HG02642 (cell line): ENCODE data around the gene PSME3IP1.
A peak's percentile ranks its signal among the peaks of the same experiment; 100 is the strongest.

ENCODE experiments used
- ATAC-seq: cut with Tn5 transposase; IDR thresholded peaks from one replicate; pipeline ENCODE4 v1.9.1; 2021; ENCODE audit warnings: mild to moderate bottlenecking; ENCODE audit not compliant: unreplicated experiment, poor library complexity

PSME3IP1 gene

GRCh38 chr16:57146735-57147134 lies 39.1 kb downstream of the PSME3IP1 start:
- ATAC-seq: no peak

- ATAC-seq: no peak
Measured at GRCh38 chr16:57146040-57146647, 39.7 kb downstream of the PSME3IP1 start.

DNA sequence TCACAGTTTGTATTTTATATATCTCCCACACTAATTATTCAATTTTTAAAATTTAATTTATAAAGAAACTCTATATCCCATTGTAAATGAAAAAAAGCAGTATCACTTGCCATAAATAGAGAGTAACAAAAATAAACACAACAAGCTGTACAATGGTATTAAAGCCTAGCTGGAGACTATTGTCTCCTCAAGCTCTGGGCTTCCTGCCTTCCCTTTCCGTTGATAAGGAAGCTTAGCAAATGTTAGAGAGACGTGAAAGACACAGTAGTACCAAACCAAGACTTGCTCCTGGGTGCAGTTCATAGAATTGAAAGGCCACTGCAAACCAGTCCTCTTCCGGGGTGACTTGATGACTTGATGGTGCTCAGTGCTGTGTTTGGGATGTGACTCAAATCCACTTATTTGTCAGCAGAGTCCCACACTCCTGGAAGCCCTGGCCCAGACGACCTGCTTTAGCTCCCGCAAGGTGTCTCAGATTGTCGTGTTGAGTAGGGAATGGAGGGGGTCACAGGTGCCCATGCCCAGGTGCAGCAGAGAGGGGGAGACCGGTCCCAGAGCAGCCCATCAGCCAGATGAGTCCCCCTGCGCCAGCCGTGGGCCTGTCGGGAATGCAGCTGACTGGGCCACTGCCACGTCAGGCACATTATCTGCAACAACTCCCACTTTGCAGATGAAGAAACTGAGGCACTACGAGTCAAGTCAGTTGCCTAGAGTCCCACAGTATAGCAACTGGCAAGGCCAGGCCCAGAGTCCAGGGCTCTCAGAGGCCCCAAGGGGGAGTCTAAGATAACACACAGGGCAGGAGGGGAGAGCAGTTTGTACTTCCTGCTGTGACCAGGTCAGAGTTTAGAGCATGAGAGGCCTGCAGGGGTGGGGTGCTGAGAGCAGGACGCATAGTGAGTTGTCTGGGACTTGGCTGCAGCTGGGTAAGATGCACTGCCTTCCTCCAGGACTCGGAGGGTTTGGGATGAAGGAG lies 40.5 kb downstream of the PSME3IP1 start:
- no peak for ATAC-seq

DNA sequence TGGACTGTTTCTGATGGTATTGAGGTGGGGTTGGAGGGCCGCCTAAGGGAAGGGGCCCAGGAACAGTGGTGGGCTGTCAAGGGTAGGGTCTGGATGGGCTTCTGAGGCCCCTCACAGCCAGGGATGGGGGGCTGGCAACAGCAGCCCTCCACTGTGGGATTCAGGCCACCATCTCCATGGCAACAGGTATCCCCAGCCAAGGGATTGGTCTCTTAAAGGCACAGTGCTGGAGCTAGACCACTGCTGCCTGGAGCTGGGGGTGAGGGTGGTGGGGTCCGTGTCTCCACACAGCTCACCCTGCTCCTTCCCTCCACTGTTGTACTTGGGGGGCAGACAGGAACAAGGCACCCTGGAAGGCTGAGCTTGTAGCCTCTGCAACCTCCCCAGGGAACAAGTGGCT lies 41.8 kb downstream of the PSME3IP1 start:
- no peak for ATAC-seq

- no peak for ATAC-seq
Measured at GRCh38 chr16:57143149-57143921, 42.5 kb downstream of the PSME3IP1 start.

DNA sequence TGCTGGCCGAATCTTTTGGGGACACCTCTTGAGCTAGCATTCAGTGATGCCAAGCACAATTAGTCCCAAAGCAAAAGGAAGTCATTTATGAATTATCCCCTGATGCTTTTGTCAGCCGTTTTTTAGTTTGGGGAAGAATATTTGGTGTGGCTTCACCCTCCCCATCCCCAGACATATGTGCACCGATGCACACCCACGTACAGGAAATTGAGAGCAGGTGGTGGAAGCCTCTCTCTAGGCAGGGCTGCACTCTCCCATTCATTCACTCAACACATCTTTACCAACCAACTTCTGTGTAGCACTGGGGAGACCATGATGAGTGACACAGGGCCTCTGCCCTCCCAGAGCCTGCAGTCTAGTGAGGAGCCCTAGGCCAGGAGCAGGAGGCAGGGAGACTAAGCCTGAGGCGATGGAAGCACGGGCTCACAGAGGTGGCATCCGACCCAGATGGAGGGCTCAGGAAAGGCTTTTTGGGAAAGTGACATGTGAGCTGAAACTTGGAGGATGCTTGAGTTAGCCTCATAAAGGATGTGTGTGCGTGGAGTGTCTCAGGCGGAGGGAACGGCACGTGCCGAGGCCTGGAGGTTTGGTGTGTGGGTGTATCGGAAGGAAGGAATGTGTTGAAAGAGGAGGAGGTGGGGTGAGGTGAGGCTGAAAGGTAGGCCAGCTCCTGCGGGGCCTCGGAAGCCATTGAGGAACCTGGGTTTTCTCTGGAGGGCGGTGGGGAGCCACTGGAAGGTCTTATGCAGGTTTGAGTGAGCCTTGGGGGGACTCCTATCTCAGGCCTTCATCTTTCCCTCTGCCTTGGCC lies 43.8 kb downstream of the PSME3IP1 start:
- ATAC-seq: peak; percentile 63

DNA sequence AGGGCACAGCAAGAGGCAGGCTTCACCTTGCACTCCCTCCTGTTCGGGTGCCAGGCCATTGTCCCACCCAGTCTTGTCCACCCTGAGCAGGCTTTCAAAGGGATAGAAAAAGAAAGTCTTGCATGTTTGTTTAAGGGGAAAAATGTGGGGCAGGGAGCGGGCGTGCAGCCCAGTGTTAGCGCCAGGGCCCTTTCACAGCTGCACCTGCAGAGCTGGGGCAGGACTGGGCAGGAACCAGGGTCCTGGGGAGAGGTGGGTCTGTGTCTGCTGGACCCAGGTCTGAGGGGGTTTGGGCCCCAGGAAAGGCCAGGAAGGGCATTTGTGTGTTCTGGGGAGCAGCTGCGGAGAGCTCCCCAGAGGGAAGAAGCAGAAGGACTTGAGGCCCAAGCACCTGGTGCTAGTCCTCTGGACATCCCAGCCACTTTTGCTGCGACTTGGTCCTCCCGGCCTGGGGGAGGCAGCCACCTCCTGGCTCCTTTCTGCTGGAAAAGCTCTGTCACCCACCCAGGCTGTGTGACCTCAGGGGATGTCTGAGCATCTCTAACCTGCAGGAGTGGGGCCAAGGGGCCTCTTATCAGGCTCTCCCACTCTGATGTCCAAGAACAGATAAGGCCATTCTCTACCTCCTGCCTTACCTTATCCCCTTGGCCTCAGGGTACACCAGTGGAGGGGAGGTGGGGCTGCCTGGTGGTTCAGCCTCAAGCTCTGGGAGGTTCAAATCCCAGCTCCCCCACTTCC lies 44.7 kb downstream of the PSME3IP1 start:
- ATAC-seq: no peak

DNA sequence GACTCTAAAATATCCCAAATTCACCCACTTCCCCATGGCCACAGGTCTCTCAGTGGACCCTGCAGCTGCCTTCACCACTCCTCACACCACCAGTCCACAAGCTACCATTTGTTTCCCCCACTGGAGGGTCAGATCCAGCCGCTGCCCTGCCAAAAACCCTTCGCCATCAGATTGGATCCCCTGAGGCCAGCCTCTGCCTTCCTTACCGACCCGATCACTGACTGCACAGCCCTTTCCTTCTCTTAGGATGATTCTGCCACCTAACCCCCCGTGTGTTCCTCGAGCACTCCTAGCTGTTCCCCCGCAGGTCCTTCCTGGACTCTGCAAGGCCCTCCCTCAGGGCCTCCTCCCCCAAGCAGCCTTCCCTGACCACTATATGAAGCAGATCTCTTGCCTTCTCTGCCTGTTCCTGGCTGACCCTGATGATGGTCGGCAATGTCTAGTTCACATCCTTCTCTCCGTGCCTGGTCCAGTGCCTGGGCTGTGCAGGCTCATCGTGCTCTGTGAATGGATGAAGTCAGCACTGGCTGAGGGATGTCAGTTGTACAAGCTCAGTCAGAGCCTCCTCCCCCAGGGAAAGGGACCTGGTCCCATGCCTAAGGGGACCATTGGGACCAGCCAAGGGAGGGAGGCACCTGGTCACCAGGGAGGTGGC lies 47.4 kb downstream of the PSME3IP1 start:
- no peak for ATAC-seq

- no peak for ATAC-seq
Measured at GRCh38 chr16:57137566-57138273, 48.1 kb downstream of the PSME3IP1 start.

- ATAC-seq: no peak
Measured at GRCh38 chr16:57137043-57137442, 48.8 kb downstream of the PSME3IP1 start.

- ATAC-seq: no peak
Measured at GRCh38 chr16:57134982-57135381, 50.9 kb downstream of the PSME3IP1 start.

DNA sequence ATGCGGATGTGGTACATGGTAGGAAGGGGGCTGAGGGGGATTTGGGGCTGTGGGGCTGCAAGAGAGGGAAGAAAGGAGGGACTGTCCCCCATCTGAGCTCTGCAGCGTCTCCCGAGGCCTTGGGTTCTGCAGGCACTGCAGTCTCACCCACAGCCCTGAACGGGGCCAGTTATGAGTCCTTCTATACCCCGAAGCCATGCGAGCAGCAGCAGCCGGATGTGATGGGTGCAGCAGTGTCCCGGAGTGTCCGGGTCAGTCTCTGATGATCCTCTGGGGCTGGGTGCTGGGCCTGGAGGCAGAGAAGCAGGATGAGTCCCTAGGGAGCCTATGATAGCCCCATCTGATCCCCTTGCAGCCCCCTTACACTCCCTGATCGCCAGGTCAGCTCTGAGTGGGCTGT lies 52.0 kb downstream of the PSME3IP1 start:
- ATAC-seq: no peak

- ATAC-seq: no peak
Measured at GRCh38 chr16:57133031-57133430, 52.8 kb downstream of the PSME3IP1 start.

DNA sequence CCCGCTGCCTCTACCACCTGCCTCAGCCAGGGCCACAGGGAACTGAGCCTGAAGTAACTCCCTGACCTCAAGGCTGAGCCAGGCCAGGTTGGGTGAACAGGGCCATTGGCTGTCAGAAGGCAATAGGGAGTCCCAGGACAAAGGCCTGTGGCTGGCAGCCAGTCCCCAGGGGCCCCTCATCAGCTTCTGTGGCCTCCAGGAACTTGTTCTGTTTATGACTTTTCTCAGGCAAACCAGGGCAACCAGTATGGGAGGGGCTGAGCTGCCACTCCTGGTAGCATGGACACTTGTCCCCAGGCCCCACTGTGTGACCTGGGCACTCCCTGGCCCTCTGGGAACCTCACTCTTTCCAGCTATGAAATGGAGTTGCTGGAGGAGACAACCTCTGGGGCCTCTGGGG lies 53.4 kb downstream of the PSME3IP1 start:
- no peak for ATAC-seq

- no peak for ATAC-seq
Measured at GRCh38 chr16:57131351-57131970, 54.4 kb downstream of the PSME3IP1 start.

DNA sequence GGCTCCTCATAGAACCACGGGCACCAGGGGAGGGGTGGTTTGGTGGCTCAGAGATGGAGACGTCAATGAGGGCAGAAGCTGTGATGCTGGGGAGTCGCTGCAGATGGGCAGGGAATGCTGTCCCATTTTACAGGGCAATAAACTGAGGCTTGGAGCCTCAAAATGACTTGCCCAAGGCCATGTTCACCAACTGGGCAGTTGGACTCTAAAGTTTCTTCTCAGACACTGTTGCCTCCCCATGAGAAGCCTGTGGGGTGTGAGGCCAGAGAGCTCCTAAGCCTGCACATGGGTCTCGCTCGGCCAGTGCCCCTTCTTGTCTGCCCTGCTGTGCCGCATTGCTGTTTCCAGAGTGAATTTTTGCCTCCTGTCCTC lies 54.9 kb downstream of the PSME3IP1 start:
- no peak for ATAC-seq

DNA sequence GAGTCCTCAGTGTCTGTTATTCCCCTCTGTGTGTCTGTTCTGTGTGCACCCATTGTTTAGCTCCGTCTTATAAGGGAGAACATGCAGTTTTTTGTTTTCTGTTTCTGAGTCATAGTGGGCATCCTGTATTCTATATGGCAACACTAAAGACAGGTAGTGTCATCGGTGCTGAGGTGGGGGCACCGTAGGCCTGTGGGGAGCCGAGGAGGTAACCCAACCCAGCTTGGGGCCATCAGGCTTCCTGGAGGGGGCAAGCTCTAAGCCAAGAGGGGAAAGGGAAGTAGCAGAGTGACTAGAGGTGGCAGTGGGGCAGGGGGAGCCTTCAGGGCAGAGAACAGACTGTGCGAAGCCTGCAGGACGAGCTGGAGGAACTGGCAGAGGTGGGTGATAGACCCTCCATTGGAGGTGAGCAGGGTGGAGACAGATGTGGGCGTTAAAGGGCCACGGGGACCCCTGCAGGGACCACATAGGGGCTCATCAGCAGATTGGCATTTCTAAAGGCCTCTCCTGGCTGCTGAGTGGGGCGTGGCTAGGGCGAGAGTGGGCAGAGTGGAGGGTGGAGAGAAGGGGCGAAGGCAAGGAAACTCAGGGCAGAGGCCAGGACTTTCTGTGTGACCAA lies 57.0 kb downstream of the PSME3IP1 start:
- ATAC-seq: no peak

DNA sequence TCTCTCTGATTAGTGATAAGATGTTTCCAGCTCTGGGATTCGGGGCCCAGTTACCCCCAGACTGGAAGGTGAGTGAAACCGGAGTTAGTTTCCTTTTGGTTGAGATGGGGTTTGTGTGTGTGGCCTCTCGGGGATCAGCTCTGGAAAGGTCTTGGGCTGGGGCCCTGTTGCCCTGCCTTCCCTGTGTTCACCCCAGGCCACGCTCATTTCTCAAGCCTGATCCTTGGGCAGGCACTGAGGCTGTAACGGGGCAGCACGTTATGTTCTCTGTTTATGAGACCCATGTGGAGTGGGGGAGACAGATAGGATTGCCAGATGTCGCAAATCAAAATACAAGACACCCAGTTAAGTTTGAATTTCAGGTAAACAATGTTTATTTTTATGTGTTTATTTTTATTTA lies 58.0 kb downstream of the PSME3IP1 start:
- ATAC-seq: peak; percentile 6
